ENCODE results near the gene PDCL3. TPM values are rescaled to one million over a fixed set of nuclear protein-coding genes. Genes with fewer than 3 reads are reported as not detected.

Gene PDCL3
- total RNA-seq, 2 donors from 2014 or later = 3.4 to 9.2 TPM

DNA sequence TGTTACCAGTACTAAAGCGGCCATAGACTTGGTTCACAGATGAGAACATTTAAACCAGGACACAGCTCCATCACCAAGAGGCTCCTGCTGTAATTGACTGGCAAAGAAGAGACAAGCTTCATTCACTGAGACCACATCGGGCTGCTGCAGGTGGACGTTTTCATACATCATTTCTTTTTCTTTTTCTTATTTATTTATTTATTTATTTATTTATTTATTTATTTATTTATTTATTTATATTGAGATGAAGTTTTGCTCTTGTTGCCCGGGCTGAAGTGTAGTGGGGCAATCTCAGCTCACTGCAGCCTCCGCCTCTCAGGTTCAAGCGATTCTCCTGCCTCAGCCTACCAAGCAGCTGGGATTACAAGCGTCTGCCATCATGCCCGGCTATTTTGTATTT, 33.6 kb upstream of the PDCL3 start:
- DNase-seq (no peak), ATAC-seq (no peak)
- no peaks in the 10 kb centered on the region for H3K27me3 ChIP-seq
- 81 to 85% methylated on average over 8 of the region's 8 CpGs for WGBS, 2 donors
- H3K27ac ChIP-seq = no peak overlapping the region
- intact Hi-C loops (cut with DNase I) = no loop called here
- no peak overlapping the region for H3K4me3 ChIP-seq
- no peaks in the 10 kb centered on the region for H3K36me3 ChIP-seq (replicated peaks in 1 of 2; ENCODE audit: insufficient read depth in 1 of 2, low read depth in 2 of 2)
- no peaks in the 10 kb centered on the region for H3K4me1 ChIP-seq
- no peaks in the 10 kb centered on the region for H3K9me3 ChIP-seq
- TF ChIP-seq POLR2A (IDR thresholded peaks at IDR 0.05) = no peak
- TF ChIP-seq, protein P1, sequence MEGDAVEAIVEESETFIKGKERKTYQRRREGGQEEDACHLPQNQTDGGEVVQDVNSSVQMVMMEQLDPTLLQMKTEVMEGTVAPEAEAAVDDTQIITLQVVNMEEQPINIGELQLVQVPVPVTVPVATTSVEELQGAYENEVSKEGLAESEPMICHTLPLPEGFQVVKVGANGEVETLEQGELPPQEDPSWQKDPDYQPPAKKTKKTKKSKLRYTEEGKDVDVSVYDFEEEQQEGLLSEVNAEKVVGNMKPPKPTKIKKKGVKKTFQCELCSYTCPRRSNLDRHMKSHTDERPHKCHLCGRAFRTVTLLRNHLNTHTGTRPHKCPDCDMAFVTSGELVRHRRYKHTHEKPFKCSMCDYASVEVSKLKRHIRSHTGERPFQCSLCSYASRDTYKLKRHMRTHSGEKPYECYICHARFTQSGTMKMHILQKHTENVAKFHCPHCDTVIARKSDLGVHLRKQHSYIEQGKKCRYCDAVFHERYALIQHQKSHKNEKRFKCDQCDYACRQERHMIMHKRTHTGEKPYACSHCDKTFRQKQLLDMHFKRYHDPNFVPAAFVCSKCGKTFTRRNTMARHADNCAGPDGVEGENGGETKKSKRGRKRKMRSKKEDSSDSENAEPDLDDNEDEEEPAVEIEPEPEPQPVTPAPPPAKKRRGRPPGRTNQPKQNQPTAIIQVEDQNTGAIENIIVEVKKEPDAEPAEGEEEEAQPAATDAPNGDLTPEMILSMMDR (IDR thresholded peaks at IDR 0.05) = no peak

DNA sequence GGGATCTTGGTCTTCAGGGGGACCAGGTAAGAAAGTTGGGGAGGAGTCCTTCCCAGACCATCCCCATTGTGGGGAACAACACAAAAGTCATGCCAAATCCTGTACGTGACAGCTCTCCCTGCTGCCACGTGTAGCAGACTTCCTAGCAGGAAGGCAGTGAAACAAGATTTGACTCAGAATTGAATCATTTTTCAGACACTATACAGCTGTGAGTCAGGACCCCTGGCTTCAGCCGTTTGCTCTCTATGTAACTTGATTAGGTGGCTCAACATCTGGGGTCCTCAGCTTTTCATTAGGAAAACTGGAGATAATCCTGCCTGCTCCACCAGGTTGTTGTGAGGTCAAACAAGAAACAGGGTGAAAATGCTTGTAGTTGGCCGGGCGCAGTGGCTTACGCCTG, 32.9 kb upstream of the PDCL3 start:
- WGBS, 2 donors = 67 to 70% methylated on average over 4 to 6 of the region's 6 CpGs
- DNase-seq (no peak), ATAC-seq (no peak)
- Histone ChIP-seq H3K27ac (no peak overlapping the region), H3K9me3 (no peaks in the 10 kb centered on the region), H3K4me1 (no peaks in the 10 kb centered on the region), H3K36me3 (replicated peaks in 1 of 2; ENCODE audit: insufficient read depth in 1 of 2, low read depth in 2 of 2) (no peaks in the 10 kb centered on the region), H3K4me3 (no peak overlapping the region), H3K27me3 (no peaks in the 10 kb centered on the region)
- intact Hi-C loops (cut with DNase I) = no loop called here
- TF ChIP-seq POLR2A (IDR thresholded peaks at IDR 0.05) = no peak
- TF ChIP-seq, protein P1 (IDR thresholded peaks at IDR 0.05) = no peak

DNA sequence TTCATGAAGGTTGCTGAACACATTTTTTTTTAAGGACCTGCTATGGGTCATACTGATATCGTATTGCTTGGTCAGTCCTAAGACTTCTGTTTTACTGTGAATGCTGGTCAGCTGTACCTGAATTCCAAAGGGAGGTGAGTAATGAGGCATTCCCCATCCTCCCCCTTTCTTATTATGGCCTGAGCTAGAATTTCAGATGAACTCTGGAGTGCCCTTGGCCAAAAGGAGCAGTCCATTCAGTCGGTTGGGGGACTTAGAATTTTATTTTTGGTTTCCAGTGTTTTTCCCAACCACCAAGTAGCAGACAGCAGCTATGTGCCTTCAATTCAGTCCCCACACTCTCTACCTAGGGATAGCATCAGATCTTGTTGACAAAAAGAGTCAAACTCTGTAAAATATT, 26.9 kb upstream of the PDCL3 start:
- Histone ChIP-seq H3K36me3 (replicated peaks in 1 of 2; ENCODE audit: insufficient read depth in 1 of 2, low read depth in 2 of 2) (no peaks in the 10 kb centered on the region), H3K4me3 (no peak overlapping the region), H3K27me3 (no peaks in the 10 kb centered on the region), H3K9me3 (no peaks in the 10 kb centered on the region), H3K27ac (no peak overlapping the region), H3K4me1 (no peaks in the 10 kb centered on the region)
- WGBS, 2 donors = 57 to 66% methylated on average over 2 of the region's 2 CpGs
- no peak for DNase-seq
- ATAC-seq = no peak
- TF ChIP-seq, protein P1 (IDR thresholded peaks at IDR 0.05) = no peak
- TF ChIP-seq POLR2A (IDR thresholded peaks at IDR 0.05) = no peak
- intact Hi-C loops (cut with DNase I) = no loop called here

DNA sequence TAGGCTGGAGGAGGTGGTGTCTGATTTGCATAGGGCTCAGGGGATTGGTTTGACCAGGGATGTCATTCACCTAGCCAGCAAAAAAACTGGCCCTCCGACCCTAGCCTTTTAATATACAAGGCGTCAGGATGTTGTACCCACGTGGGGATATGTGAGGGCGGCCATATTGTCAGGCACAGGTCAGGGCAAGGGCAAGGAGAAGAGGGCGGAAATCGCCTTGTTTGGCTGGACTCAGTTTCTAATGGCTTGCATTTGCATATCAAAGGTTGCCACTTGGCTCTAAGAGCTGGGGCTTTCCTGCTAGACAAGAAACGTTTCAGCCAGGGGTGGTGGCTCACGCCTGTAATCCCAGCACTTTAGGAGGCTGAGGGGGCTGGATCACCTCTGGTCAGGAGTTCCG, 24.9 kb upstream of the PDCL3 start:
- Histone ChIP-seq H3K36me3 (replicated peaks in 1 of 2; ENCODE audit: insufficient read depth in 1 of 2, low read depth in 2 of 2) (no peaks in the 10 kb centered on the region), H3K4me3 (no peak overlapping the region), H3K27me3 (no peaks in the 10 kb centered on the region), H3K9me3 (no peaks in the 10 kb centered on the region), H3K27ac (no peak overlapping the region), H3K4me1 (no peaks in the 10 kb centered on the region)
- DNase-seq (no peak), ATAC-seq (no peak)
- TF ChIP-seq, protein P1 (IDR thresholded peaks at IDR 0.05) = no peak
- TF ChIP-seq POLR2A (IDR thresholded peaks at IDR 0.05) = no peak
- WGBS, 2 donors = 55 to 65% methylated on average over 9 of the region's 9 CpGs
- intact Hi-C loops (cut with DNase I) = no loop called here

DNA sequence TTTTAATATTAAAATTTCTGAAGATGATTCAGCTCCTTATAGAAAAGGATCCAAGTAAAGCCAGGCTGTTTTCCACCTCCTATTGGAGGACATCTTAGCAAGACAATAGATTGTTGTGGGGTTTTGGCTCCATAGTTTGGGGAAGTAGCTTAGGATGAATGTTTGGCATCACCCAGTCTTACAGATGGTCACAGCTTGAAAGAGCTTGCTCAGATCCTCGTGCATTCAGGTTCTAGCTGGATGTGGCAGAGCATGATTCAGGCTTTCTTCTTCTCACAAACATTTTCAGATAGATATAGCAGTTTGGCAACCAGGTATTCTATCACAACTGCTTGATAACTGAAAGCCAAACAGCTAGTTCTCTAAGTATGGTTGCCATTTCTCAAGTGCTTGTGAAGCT, 23.6 kb upstream of the PDCL3 start:
- Histone ChIP-seq H3K9me3 (no peaks in the 10 kb centered on the region), H3K36me3 (replicated peaks in 1 of 2; ENCODE audit: insufficient read depth in 1 of 2, low read depth in 2 of 2) (no peaks in the 10 kb centered on the region), H3K4me3 (no peak overlapping the region), H3K4me1 (no peaks in the 10 kb centered on the region), H3K27me3 (no peaks in the 10 kb centered on the region), H3K27ac (no peak overlapping the region)
- intact Hi-C loops (cut with DNase I) = no loop called here
- ATAC-seq (no peak), DNase-seq (no peak)
- 25 to 57% methylated on average over 1 of the region's 1 CpG for WGBS, 2 donors
- TF ChIP-seq POLR2A (IDR thresholded peaks at IDR 0.05) = no peak
- TF ChIP-seq, protein P1 (IDR thresholded peaks at IDR 0.05) = no peak

Data from body of pancreas (tissue), 4 donors.